ENCODE measurements around the gene PPM1E.

PPM1E gene

DNA sequence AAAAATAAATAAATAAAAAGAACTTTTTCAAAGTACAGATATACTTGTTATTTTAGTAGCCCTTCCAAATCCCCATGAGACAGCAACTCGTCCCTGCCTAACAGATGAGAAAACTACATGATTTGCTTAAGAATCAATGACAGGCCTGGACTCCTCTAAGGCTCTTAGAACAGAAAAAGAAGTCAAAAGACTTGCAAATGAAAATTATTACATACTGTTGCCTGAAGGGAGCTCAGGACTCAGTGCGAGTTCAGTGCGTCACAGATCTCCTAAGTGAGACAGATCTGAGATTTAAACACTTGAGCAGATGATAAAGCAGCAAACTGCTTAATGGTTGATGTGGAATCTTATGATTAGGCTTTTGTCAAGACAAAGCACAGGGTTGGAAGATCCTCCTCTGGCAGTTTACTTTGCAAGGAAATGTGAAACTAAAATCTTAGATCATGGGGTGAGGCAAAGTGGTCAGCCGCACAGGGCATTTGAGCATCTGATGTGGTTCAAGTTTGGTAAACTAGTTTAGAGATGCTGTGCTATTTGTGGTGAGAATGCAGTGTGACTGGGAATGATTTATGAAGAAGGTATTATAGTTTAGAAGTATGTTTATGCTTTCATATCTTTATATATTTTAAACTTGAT is 212.9 kb downstream of the PPM1E start:
- in situ Hi-C loops (cut with MboI; ENCODE audit: low sequenced_read_pairs, unreplicated experiment) = no loop called here
- DNase-seq (ENCODE audit: low spot score) = no peak

DNA sequence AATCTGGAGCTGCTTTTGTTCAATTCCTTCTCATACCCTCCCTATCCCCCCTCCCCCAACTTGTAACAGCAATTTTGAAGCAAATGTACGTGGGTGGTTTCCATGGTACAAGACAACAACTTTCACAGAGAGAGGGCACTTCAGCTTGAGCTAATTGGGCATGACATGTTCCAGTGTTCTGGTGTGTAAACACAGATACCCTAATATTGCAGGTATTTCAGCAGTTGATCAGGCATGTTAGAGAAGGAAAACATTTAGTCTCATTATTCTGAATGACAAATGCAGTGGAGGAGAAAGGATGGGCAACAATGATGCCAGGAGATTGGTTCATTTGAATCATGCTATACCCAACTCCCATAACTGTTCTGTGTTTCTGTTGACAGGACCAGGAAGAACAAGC is 213.5 kb downstream of the PPM1E start:
- no peak for DNase-seq (ENCODE audit: low spot score)
- in situ Hi-C loops (cut with MboI; ENCODE audit: low sequenced_read_pairs, unreplicated experiment) = no loop called here
- TF ChIP-seq, protein P1, sequence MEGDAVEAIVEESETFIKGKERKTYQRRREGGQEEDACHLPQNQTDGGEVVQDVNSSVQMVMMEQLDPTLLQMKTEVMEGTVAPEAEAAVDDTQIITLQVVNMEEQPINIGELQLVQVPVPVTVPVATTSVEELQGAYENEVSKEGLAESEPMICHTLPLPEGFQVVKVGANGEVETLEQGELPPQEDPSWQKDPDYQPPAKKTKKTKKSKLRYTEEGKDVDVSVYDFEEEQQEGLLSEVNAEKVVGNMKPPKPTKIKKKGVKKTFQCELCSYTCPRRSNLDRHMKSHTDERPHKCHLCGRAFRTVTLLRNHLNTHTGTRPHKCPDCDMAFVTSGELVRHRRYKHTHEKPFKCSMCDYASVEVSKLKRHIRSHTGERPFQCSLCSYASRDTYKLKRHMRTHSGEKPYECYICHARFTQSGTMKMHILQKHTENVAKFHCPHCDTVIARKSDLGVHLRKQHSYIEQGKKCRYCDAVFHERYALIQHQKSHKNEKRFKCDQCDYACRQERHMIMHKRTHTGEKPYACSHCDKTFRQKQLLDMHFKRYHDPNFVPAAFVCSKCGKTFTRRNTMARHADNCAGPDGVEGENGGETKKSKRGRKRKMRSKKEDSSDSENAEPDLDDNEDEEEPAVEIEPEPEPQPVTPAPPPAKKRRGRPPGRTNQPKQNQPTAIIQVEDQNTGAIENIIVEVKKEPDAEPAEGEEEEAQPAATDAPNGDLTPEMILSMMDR (IDR thresholded peaks at IDR 0.05; ENCODE audit: borderline replicate concordance, control extremely low read depth, extremely low read depth, insufficient read depth, missing control alignments) = no peak

More for the DNA sequence above, 212.9 kb downstream of the PPM1E start:
- TF ChIP-seq, protein P1 (IDR thresholded peaks at IDR 0.05; ENCODE audit: borderline replicate concordance, control extremely low read depth, extremely low read depth, insufficient read depth, missing control alignments) = no peak

- no peak for DNase-seq (ENCODE audit: low spot score)
- in situ Hi-C loops (cut with MboI; ENCODE audit: low sequenced_read_pairs, unreplicated experiment) = no loop called here
- TF ChIP-seq, protein P1 (IDR thresholded peaks at IDR 0.05; ENCODE audit: borderline replicate concordance, control extremely low read depth, extremely low read depth, insufficient read depth, missing control alignments) = no peak
Measured at GRCh38 chr17:58969612-58970011, 214.0 kb downstream of the PPM1E start.

- in situ Hi-C loops (cut with MboI; ENCODE audit: low sequenced_read_pairs, unreplicated experiment) = no loop called here
- DNase-seq (ENCODE audit: low spot score) = no peak
- TF ChIP-seq, protein P1 (IDR thresholded peaks at IDR 0.05; ENCODE audit: borderline replicate concordance, control extremely low read depth, extremely low read depth, insufficient read depth, missing control alignments) = no peak
Measured at GRCh38 chr17:58970609-58971450, 215.2 kb downstream of the PPM1E start.

GRCh38 chr17:58974354-58974753 is 218.7 kb downstream of the PPM1E start:
- DNase-seq (ENCODE audit: low spot score) = peak; percentile 25
- in situ Hi-C loops (cut with MboI; ENCODE audit: low sequenced_read_pairs, unreplicated experiment) = no loop called here
- TF ChIP-seq, protein P1 (IDR thresholded peaks at IDR 0.05; ENCODE audit: borderline replicate concordance, control extremely low read depth, extremely low read depth, insufficient read depth, missing control alignments) = no peak

DNA sequence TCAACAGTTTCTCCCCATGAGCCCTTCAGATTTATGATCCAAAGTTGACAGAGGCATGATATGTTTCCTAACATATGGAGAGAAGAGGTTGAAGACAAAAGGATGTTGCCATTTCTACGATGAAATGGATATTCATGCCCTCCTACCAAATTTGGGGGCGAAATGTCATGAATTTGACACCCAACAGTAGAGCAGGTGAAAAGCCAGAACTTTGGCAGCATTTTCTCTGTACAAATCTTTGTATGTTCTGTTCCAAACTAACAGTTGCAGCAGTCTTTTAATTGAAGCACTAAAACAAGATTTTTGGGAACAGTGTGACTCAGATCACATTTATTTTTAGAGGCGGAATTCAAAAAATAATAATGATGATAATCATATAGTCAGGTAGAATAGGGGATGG is 220.9 kb downstream of the PPM1E start:
- TF ChIP-seq, protein P1 (IDR thresholded peaks at IDR 0.05; ENCODE audit: borderline replicate concordance, control extremely low read depth, extremely low read depth, insufficient read depth, missing control alignments) = no peak
- DNase-seq (ENCODE audit: low spot score) = no peak
- in situ Hi-C loops (cut with MboI; ENCODE audit: low sequenced_read_pairs, unreplicated experiment) = no loop called here
